LNCAP (cell line): ENCODE measurements around the gene PWWP2B.

ENCODE experiments used
- CTCF ChIP-seq: fragments of 450-650 bp; IDR thresholded peaks from 2 replicates; pipeline ENCODE4 v1.5.1; 2017; ENCODE audit warnings: mild to moderate bottlenecking

The PWWP2B gene

DNA sequence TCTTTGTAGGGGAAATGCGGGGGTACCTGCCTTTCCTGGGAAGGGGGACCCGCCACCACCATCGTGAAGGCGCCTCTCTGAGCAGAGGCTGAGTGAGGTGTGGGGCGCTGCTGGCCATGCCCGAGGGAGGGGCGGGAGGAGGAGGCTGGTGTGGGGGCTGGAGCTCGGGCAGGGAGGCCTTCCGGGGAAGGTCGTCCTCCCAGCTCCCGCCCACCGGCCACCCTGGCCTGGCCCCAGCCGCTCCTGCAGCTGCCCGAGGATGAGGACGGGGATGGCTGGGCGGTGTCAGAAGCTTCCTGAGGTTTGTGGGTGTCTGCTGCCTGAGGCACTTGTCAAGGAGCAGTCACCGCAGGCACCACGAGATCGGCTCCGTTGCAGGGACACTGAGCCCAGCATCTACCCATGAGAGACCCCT lies 11.4 kb downstream of the PWWP2B start:
- no peak for TF ChIP-seq CTCF

DNA sequence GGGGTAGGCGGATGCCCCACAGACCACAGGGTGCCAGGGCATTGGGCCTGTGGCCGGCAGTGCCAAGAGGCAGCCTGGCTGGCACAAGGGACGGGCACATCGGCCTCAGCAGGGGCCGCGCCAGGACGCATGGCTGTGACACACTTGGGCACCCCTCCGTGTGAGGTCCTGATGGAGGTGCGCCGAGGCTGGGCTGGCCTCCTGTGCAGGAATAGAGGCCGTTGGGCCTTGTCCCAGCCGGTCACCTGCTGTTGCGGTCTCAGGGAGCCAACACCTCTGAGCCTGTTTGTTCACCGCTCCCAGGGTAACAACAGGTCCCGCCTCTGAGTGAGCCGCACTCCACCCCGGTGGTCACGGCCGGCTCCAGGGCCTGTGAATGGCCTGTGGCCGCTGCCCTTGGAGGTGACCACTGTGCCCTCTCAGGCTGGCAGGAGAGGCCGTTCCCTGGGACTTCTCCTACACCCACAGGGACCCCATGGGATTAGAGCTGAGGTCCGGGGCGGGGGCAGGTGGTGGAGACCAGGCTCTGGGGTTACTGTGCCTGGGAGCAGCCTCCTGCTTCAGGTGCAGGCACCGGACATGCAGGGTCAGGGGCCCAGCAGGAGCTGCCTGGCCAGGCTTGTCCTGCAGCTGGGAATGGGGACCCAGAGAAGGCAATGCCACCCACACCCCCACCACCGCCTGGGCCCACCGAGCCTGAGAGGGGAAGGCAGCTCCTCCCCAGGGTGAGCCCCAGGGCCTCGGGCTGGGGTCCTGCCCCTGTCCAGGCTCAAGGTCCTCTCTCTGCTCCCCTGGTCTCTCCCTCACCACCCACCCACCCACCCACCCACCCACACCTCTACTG lies 12.0 kb downstream of the PWWP2B start:
- TF ChIP-seq CTCF: no peak

DNA sequence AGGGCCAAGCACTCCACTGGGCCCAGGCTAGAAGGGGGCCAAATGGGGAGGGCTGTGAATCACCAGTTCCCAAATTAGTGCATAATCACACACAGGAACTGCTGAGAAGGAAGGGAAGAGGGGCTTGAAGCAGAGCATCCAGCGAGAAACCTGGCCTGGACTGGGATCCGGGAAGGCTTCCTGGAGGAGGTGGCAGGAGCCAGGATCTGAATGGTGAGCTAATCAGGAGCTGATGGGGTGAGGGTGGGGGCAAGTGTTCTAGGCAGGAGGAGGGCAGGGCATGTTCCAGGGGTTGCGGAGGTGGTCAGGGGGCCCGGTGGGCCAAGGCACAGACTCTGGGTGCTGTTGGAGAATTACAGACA lies 12.6 kb downstream of the PWWP2B start:
- TF ChIP-seq CTCF: no peak

DNA sequence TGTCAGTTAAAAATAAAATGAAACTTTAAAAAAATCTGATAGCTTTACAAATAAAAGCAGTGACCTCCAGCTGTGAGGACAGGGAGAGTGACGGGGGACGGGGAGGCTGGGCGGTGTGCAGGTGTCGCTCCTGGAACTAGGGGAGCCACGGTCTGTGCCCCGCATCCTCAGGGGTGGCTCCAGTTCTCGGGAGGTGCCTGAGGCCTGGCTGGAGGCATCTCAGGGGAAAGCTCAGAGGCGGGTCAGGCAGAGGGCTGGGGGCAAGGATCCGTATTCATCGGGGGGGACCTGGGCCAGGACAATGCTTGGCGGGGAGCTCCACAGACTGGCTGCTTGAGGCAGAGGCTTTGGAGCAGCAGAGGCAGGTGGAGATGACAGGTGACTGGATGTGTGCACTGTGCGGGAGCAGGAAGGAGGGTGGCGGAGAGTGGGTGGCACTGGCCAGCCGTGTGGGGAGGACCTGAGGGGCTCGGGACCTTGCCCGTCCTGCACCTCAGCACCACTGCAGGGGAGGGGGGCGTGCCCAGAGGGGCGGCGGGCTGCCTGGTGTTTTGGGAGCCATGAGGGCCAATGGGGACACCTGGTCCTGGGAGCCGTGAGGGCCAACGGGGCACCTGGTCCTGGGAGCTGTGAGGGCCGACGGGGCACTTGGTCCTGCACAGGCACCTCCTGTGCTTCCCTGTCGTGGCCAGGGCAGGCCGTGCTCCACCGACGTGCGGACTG lies 13.2 kb downstream of the PWWP2B start:
- no peak for TF ChIP-seq CTCF

DNA sequence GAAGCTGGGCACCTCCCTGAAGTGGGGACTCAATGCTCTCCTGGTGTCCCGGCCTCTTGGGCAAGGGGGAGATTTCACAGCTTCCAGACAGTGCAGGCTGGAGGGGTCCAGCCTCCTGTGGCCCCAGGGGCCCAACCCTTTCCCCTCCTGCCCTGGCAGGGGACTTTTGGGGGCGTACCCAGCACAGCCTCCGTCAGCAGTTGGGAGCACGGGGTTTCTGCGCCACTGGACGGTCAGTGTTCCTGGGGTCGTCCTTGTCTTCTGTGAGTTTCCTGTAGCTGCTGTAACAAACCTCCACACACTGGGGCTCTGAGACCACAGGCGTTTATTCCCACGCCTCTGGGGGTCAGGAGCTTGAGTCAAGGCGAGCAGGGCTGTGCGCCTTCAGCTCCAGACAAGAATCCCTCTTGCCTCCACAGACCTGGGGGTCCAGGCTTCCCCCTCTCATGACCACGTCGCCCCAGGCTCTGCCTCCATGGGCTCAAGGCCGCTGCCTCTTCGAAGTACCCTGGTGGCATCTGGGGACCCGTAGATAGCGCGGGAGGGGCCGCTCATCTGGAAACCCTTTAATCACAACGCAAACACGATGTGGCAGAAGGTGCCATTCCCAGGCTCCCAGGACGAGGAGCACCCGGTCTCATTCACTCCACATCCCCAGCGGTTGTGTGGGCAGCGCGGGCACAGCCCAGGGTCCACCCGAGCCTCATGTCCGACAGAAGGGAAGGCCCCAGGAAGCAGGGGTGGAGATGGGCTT lies 14.0 kb downstream of the PWWP2B start:
- TF ChIP-seq CTCF: no peak

- no peak for TF ChIP-seq CTCF
Measured at GRCh38 chr10:132411561-132412253, 14.7 kb downstream of the PWWP2B start.
